ENCODE data around the gene BAZ2B.

BAZ2B gene

GRCh38 chr2:159445307-159445706, 171.0 kb downstream of the BAZ2B start:
- no peaks in the 10 kb centered on the region for H3K36me3 ChIP-seq (ENCODE audit: low read length)
- H4K20me1 ChIP-seq (ENCODE audit: low read depth, low read length) = no peaks in the 10 kb centered on the region
- H3K27me3 ChIP-seq (ENCODE audit: low read length) = no peaks in the 10 kb centered on the region
- no peak overlapping the region for H3K4me3 ChIP-seq (ENCODE audit: insufficient read depth, low read length, poor library complexity, severe bottlenecking)
- H3K9me3 ChIP-seq (ENCODE audit: insufficient read depth, low read length) = no peaks in the 10 kb centered on the region
- TF ChIP-seq CTCF (IDR thresholded peaks at IDR 0.05; ENCODE audit: insufficient read depth, low read length, poor library complexity, severe bottlenecking) (no peak), EZH2phosphoT487 (conservative IDR thresholded peaks at IDR 0.05; ENCODE audit: low read length) (no peak)
- no peak overlapping the region for H3K27ac ChIP-seq (ENCODE audit: low read depth, low read length)
- H2AFZ ChIP-seq (ENCODE audit: low read depth, low read length, severe bottlenecking) = no peak overlapping the region
- no peak overlapping the region for H3K9ac ChIP-seq (ENCODE audit: low read length)
- no peaks in the 10 kb centered on the region for H3K9me2 ChIP-seq (replicated peaks; ENCODE audit: insufficient read depth, low read length)
- no peaks in the 10 kb centered on the region for H3K79me2 ChIP-seq (ENCODE audit: insufficient read depth, low read length)
- H3F3A ChIP-seq (ENCODE audit: insufficient read depth) = no peaks in the 10 kb centered on the region
- no peak overlapping the region for H3K4me2 ChIP-seq (ENCODE audit: low read depth, low read length, poor library complexity, severe bottlenecking)

GRCh38 chr2:159444754-159445153, 171.6 kb downstream of the BAZ2B start:
- no peak overlapping the region for H3K4me3 ChIP-seq (ENCODE audit: insufficient read depth, low read length, poor library complexity, severe bottlenecking)
- H3F3A ChIP-seq (ENCODE audit: insufficient read depth) = no peaks in the 10 kb centered on the region
- no peak overlapping the region for H3K27ac ChIP-seq (ENCODE audit: low read depth, low read length)
- H3K9ac ChIP-seq (ENCODE audit: low read length) = no peak overlapping the region
- H3K79me2 ChIP-seq (ENCODE audit: insufficient read depth, low read length) = no peaks in the 10 kb centered on the region
- H2AFZ ChIP-seq (ENCODE audit: low read depth, low read length, severe bottlenecking) = no peak overlapping the region
- TF ChIP-seq CTCF (IDR thresholded peaks at IDR 0.05; ENCODE audit: insufficient read depth, low read length, poor library complexity, severe bottlenecking) (no peak), EZH2phosphoT487 (conservative IDR thresholded peaks at IDR 0.05; ENCODE audit: low read length) (no peak)
- H4K20me1 ChIP-seq (ENCODE audit: low read depth, low read length) = no peaks in the 10 kb centered on the region
- H3K27me3 ChIP-seq (ENCODE audit: low read length) = no peaks in the 10 kb centered on the region
- no peaks in the 10 kb centered on the region for H3K9me3 ChIP-seq (ENCODE audit: insufficient read depth, low read length)
- no peak overlapping the region for H3K4me2 ChIP-seq (ENCODE audit: low read depth, low read length, poor library complexity, severe bottlenecking)
- no peaks in the 10 kb centered on the region for H3K9me2 ChIP-seq (replicated peaks; ENCODE audit: insufficient read depth, low read length)
- H3K36me3 ChIP-seq (ENCODE audit: low read length) = no peaks in the 10 kb centered on the region

- Histone ChIP-seq H3K79me2 (ENCODE audit: insufficient read depth, low read length) (no peaks in the 10 kb centered on the region), H4K20me1 (ENCODE audit: low read depth, low read length) (no peaks in the 10 kb centered on the region), H3K9ac (ENCODE audit: low read length) (no peak overlapping the region), H3K27ac (ENCODE audit: low read depth, low read length) (no peak overlapping the region), H3K4me2 (ENCODE audit: low read depth, low read length, poor library complexity, severe bottlenecking) (no peak overlapping the region), H3K4me3 (ENCODE audit: insufficient read depth, low read length, poor library complexity, severe bottlenecking) (no peak overlapping the region), H3K36me3 (ENCODE audit: low read length) (no peaks in the 10 kb centered on the region), H3F3A (ENCODE audit: insufficient read depth) (no peaks in the 10 kb centered on the region), H3K27me3 (ENCODE audit: low read length) (no peaks in the 10 kb centered on the region), H3K9me2 (replicated peaks; ENCODE audit: insufficient read depth, low read length) (no peaks in the 10 kb centered on the region), H3K9me3 (ENCODE audit: insufficient read depth, low read length) (no peaks in the 10 kb centered on the region), H2AFZ (ENCODE audit: low read depth, low read length, severe bottlenecking) (no peak overlapping the region)
- no peak for TF ChIP-seq CTCF (IDR thresholded peaks at IDR 0.05; ENCODE audit: insufficient read depth, low read length, poor library complexity, severe bottlenecking)
- no peak for TF ChIP-seq EZH2phosphoT487 (conservative IDR thresholded peaks at IDR 0.05; ENCODE audit: low read length)
Observed at GRCh38 chr2:159442159-159442852, 174.0 kb downstream of the BAZ2B start.

All from SU-DHL-6 (cell line).